GM10266 (cell line): ENCODE measurements around the gene SYPL1.

Experiments used
- DNase-seq: peaks from one replicate; pipeline ENCODE4 v3.0.0; 2012; ENCODE audit errors: extremely low spot score
- CTCF ChIP-seq: IDR thresholded peaks from 2 replicates; pipeline ENCODE4 v1.5.1; 2012; ENCODE audit warnings: mild to moderate bottlenecking, low read depth; ENCODE audit not compliant: control insufficient read depth, insufficient read depth; ENCODE audit errors: missing control alignments

SYPL1 gene

GRCh38 chr7:106080300-106080987 lies 31.7 kb downstream of the SYPL1 start:
- no peak for DNase-seq
- TF ChIP-seq CTCF: no peak

- no peak for DNase-seq
- no peak for TF ChIP-seq CTCF
Observed at GRCh38 chr7:106076537-106076936, 35.6 kb downstream of the SYPL1 start.

GRCh38 chr7:106075937-106076336 lies 36.2 kb downstream of the SYPL1 start:
- no peak for TF ChIP-seq CTCF
- no peak for DNase-seq

- TF ChIP-seq CTCF: no peak
- DNase-seq: no peak
Observed at GRCh38 chr7:106074257-106074656, 37.9 kb downstream of the SYPL1 start.

- no peak for TF ChIP-seq CTCF
- DNase-seq: no peak
Observed at GRCh38 chr7:106073701-106074100, 38.4 kb downstream of the SYPL1 start.

GRCh38 chr7:106072715-106073091 lies 39.4 kb downstream of the SYPL1 start:
- DNase-seq: no peak
- TF ChIP-seq CTCF: no peak

GRCh38 chr7:106071999-106072714 lies 40.0 kb downstream of the SYPL1 start:
- no peak for TF ChIP-seq CTCF
- DNase-seq: no peak
